HG02884 (cell line): ENCODE measurements around the gene PROSER3.

Source experiments
- ATAC-seq: cut with Tn5 transposase; IDR thresholded peaks from one replicate; pipeline ENCODE4 v1.9.1; 2021; ENCODE audit warnings: mild to moderate bottlenecking, moderate library complexity; ENCODE audit not compliant: unreplicated experiment

PROSER3 gene

GRCh38 chr19:35816262-35816661, 58.3 kb downstream of the PROSER3 start:
- ATAC-seq, result no peak

GRCh38 chr19:35816846-35817245, 58.9 kb downstream of the PROSER3 start:
- no peak for ATAC-seq

- no peak for ATAC-seq
Measured at GRCh38 chr19:35818445-35818844, 60.5 kb downstream of the PROSER3 start.
